Esophagus muscularis mucosa (tissue), 4 donors: ENCODE measurements around the gene PCP4L1.

Source experiments
- CTCF ChIP-seq, 3 experiments: fragments of 200-600 bp in 2 of 3; fragments of 450-650 bp in 1 of 3; sonication (generic) in 2 of 3; IDR thresholded peaks; one replicate each; pipeline ENCODE4 v1.5.1; 2017 to 2019; ENCODE audit warnings: antibody characterized with exemption in 3 of 3, mild to moderate bottlenecking in 2 of 3, moderate library complexity in 1 of 3
- EP300 ChIP-seq: sonication (generic); formaldehyde crosslinking; IDR thresholded peaks from one replicate; pipeline ENCODE4 v1.6.1; 2017; ENCODE audit warnings: antibody characterized with exemption
- POLR2A ChIP-seq: fragments of 450-650 bp; IDR thresholded peaks from one replicate; pipeline ENCODE4 v1.6.1; 2017; ENCODE audit warnings: antibody characterized with exemption, moderate library complexity, mild to moderate bottlenecking, low read depth
- POLR2AphosphoS5 ChIP-seq, 2 donors: sonication (generic); formaldehyde crosslinking; IDR thresholded peaks; one replicate each; pipeline ENCODE4 v1.6.1; 2017; ENCODE audit warnings: antibody characterized with exemption in 2 of 2

GRCh38 chr1:161307892-161308638 is 49.5 kb downstream of the PCP4L1 start:
- TF ChIP-seq CTCF (IDR thresholded peaks at IDR 0.05) (no peak), POLR2A (no peak), EP300 (no peak), POLR2AphosphoS5 (IDR thresholded peaks at IDR 0.05) (no peak)
